DOHH2 (cell line): ENCODE measurements around the gene CENPU.

Experiments
- H3F3A ChIP-seq: fragments of 200-600 bp; sonication (generic), shearing (Covaris generic); 2 replicates; pipeline ENCODE4 v1.6.0; 2016; ENCODE audit warnings: antibody characterized with exemption, mild to moderate bottlenecking; ENCODE audit not compliant: control insufficient read depth, insufficient read depth
- H3K27ac ChIP-seq: fragments of 200-600 bp; sonication (generic); 2 replicates; pipeline ENCODE4 v1.5.1; 2014; ENCODE audit warnings: low read depth, mild to moderate bottlenecking, low read length, moderate library complexity
- H3K27me3 ChIP-seq: fragments of 200-600 bp; sonication (generic); 2 replicates; pipeline ENCODE4 v1.6.1; 2014; ENCODE audit warnings: mild to moderate bottlenecking, low read length, mixed read lengths; ENCODE audit not compliant: control insufficient read depth
- H3K36me3 ChIP-seq: fragments of 200-600 bp; sonication (generic); 2 replicates; pipeline ENCODE4 v1.6.1; 2014; ENCODE audit warnings: mild to moderate bottlenecking, low read length, moderate library complexity, mixed read lengths; ENCODE audit not compliant: control insufficient read depth
- H3K4me1 ChIP-seq: fragments of 200-600 bp; sonication (generic); 2 replicates; pipeline ENCODE4 v1.6.1; 2014; ENCODE audit warnings: mild to moderate bottlenecking, low read length, mixed read lengths; ENCODE audit not compliant: control insufficient read depth
- H3K4me2 ChIP-seq: fragments of 200-600 bp; sonication (generic); 2 replicates; pipeline ENCODE4 v1.6.0; 2014; ENCODE audit warnings: mild to moderate bottlenecking, low read length, moderate library complexity
- H3K4me3 ChIP-seq: fragments of 200-600 bp; sonication (generic); 2 replicates; pipeline ENCODE4 v1.5.1; 2014; ENCODE audit warnings: mild to moderate bottlenecking, low read length, mixed read lengths
- H3K79me2 ChIP-seq: fragments of 200-600 bp; sonication (generic); 2 replicates; pipeline ENCODE4 v1.6.1; 2014; ENCODE audit warnings: mild to moderate bottlenecking, low read length, mixed read lengths; ENCODE audit not compliant: control insufficient read depth
- H3K9me2 ChIP-seq: fragments of 200-600 bp; sonication (generic); replicated peaks from 2 replicates; pipeline ENCODE4 v1.6.1; 2014; ENCODE audit warnings: mild to moderate bottlenecking, low read length, mixed read lengths; ENCODE audit not compliant: control insufficient read depth
- H3K9me3 ChIP-seq: fragments of 200-600 bp; sonication (generic); 2 replicates; pipeline ENCODE4 v1.6.1; 2014; ENCODE audit warnings: antibody characterized with exemption, low read length, mixed read lengths; ENCODE audit not compliant: control insufficient read depth, insufficient read depth
- H4K20me1 ChIP-seq: fragments of 200-600 bp; sonication (generic); 2 replicates; pipeline ENCODE4 v1.6.0; 2014; ENCODE audit warnings: low read depth, mild to moderate bottlenecking, antibody characterized with exemption, low read length, moderate library complexity; ENCODE audit not compliant: control insufficient read depth, insufficient read depth
- CTCF ChIP-seq: fragments of 200-600 bp; sonication (generic); IDR thresholded peaks from one replicate; pipeline ENCODE4 v1.5.1; 2014; ENCODE audit warnings: antibody characterized with exemption, mild to moderate bottlenecking, low read depth, low read length; ENCODE audit not compliant: poor library complexity, severe bottlenecking
- EZH2phosphoT487 ChIP-seq: fragments of 200-600 bp; sonication (generic); IDR thresholded peaks from 2 replicates; pipeline ENCODE4 v1.6.1; 2017; ENCODE audit warnings: borderline replicate concordance, mild to moderate bottlenecking, antibody characterized with exemption, low read length, moderate library complexity, mixed read lengths

The CENPU gene

GRCh38 chr4:184752496-184753275 lies 18.8 kb upstream of the CENPU start:
- no peak overlapping the region for H3K4me2 ChIP-seq

GRCh38 chr4:184751585-184751956 lies 17.7 kb upstream of the CENPU start:
- no peaks in the 10 kb centered on the region for H3K9me2 ChIP-seq
- no peaks in the 10 kb centered on the region for H4K20me1 ChIP-seq
- no peak overlapping the region for H3K4me3 ChIP-seq
- H3K4me2 ChIP-seq: no peak overlapping the region
- TF ChIP-seq EZH2phosphoT487 (no peak), CTCF (no peak)
- H3F3A ChIP-seq: no peaks in the 10 kb centered on the region
- H3K9me3 ChIP-seq: no peaks in the 10 kb centered on the region
- peaks cover 7% of the 10 kb centered on the region for H3K4me1 ChIP-seq
- no peaks in the 10 kb centered on the region for H3K27me3 ChIP-seq
- H3K27ac ChIP-seq: no peak overlapping the region
- peaks cover 5% of the 10 kb centered on the region; the same call in 1 of the 2 replicates for H3K36me3 ChIP-seq
- H3K79me2 ChIP-seq: no peaks in the 10 kb centered on the region

More at GRCh38 chr4:184752496-184753275, 18.8 kb upstream of the CENPU start:
- Histone ChIP-seq H3F3A (no peaks in the 10 kb centered on the region), H3K4me3 (no peak overlapping the region), H3K9me3 (no peaks in the 10 kb centered on the region), H4K20me1 (no peaks in the 10 kb centered on the region), H3K9me2 (no peaks in the 10 kb centered on the region), H3K4me1 (no peaks in the 10 kb centered on the region), H3K27ac (no peak overlapping the region), H3K27me3 (no peaks in the 10 kb centered on the region), H3K79me2 (no peaks in the 10 kb centered on the region), H3K36me3 (peaks cover 16% of the 10 kb centered on the region)
- TF ChIP-seq CTCF (no peak), EZH2phosphoT487 (no peak)

GRCh38 chr4:184750926-184751584 lies 17.2 kb upstream of the CENPU start:
- Histone ChIP-seq H3K36me3 (0 out of 2 replicates have a peak, but pooled peaks cover 2% of the 10 kb centered on the region), H3K9me2 (no peaks in the 10 kb centered on the region), H3K9me3 (no peaks in the 10 kb centered on the region), H3F3A (no peaks in the 10 kb centered on the region), H3K4me2 (no peak overlapping the region), H4K20me1 (no peaks in the 10 kb centered on the region), H3K27ac (no peak overlapping the region), H3K4me1 (peaks cover 12% of the 10 kb centered on the region), H3K27me3 (no peaks in the 10 kb centered on the region), H3K79me2 (no peaks in the 10 kb centered on the region), H3K4me3 (no peak overlapping the region)
- no peak for TF ChIP-seq EZH2phosphoT487
- no peak for TF ChIP-seq CTCF
